WTC11 (cell line): ENCODE data around the gene PTGER1. TPM values are rescaled to one million over a fixed set of nuclear protein-coding genes. Genes with fewer than 3 reads are reported as not detected.

Experiments used
- ATAC-seq: fragments of 200-7000 bp; cut with Tn5 transposase; 2 replicates; pipeline ENCODE4 v1.10.0; 2021; ENCODE audit warnings: mild to moderate bottlenecking, moderate library complexity
- CTCF ChIA-PET: fragments of 300-600 bp; sonication (Branson Sonifier 250); formaldehyde crosslinking; loops from one replicate; lab custom pipeline; 2021; ENCODE audit warnings: antibody characterized with exemption; lab: Charles Lee
- POLR2A ChIA-PET: fragments of 350-600 bp; sonication (Branson Sonifier 250); formaldehyde crosslinking; loops from one replicate; lab custom pipeline; 2021; ENCODE audit warnings: antibody characterized with exemption; lab: Charles Lee
- DNase-seq: peaks from one replicate; pipeline ENCODE4 v3.0.0; 2021; ENCODE audit warnings: low spot score
- H3K27ac Mint-ChIP-seq: 2 replicates; pipeline ENCODE4 v1.8.0; 2021; ENCODE audit warnings: mixed read lengths
- H3K27me3 Mint-ChIP-seq: 2 replicates; pipeline ENCODE4 v1.8.0; 2021; ENCODE audit warnings: low read depth, mild to moderate bottlenecking, moderate library complexity, mixed read lengths
- H3K36me3 Mint-ChIP-seq: 2 replicates; pipeline ENCODE4 v1.8.0; 2021; ENCODE audit warnings: mixed read lengths
- H3K4me1 Mint-ChIP-seq: 2 replicates; pipeline ENCODE4 v1.8.0; 2022; ENCODE audit warnings: mixed read lengths
- H3K4me3 Mint-ChIP-seq: 2 replicates; pipeline ENCODE4 v1.8.0; 2021; ENCODE audit warnings: mild to moderate bottlenecking, moderate library complexity, mixed read lengths
- H3K9me3 Mint-ChIP-seq: 2 replicates; pipeline ENCODE4 v1.8.0; 2021; ENCODE audit warnings: mixed read lengths
- ARID4B ChIP-seq: sonication (generic); formaldehyde crosslinking; IDR thresholded peaks from 2 replicates; pipeline ENCODE4 v1.8.0; 2023; ENCODE audit warnings: missing genetic modification reagents, mild to moderate bottlenecking, borderline replicate concordance
- E2F5 ChIP-seq: sonication (generic); formaldehyde crosslinking; IDR thresholded peaks from 2 replicates; pipeline ENCODE4 v1.8.1; 2022; ENCODE audit warnings: mild to moderate bottlenecking, moderate library complexity, missing genetic modification reagents
- ELF4 ChIP-seq: sonication (generic); formaldehyde crosslinking; IDR thresholded peaks from 2 replicates; pipeline ENCODE4 v1.8.1; 2022; ENCODE audit warnings: low read depth, mild to moderate bottlenecking, moderate library complexity, missing genetic modification reagents
- ESRRA ChIP-seq: sonication (generic); formaldehyde crosslinking; IDR thresholded peaks from 2 replicates; pipeline ENCODE4 v1.8.1; 2022; ENCODE audit warnings: mild to moderate bottlenecking, missing genetic modification reagents, borderline replicate concordance
- HMGXB4 ChIP-seq: sonication (generic); formaldehyde crosslinking; IDR thresholded peaks from 2 replicates; pipeline ENCODE4 v1.8.1; 2023; ENCODE audit warnings: mild to moderate bottlenecking, moderate library complexity, missing genetic modification reagents
- NFE2L1 ChIP-seq: sonication (generic); formaldehyde crosslinking; IDR thresholded peaks from 2 replicates; pipeline ENCODE4 v1.8.1; 2023; ENCODE audit warnings: missing genetic modification reagents
- NR3C1 ChIP-seq: sonication (generic); formaldehyde crosslinking; conservative IDR thresholded peaks from 2 replicates; pipeline ENCODE4 v1.8.1; 2023; ENCODE audit warnings: low read depth, mild to moderate bottlenecking, missing genetic modification reagents
- SOX15 ChIP-seq: fragments of 250-450 bp; sonication (Bioruptor Pico); IDR thresholded peaks from 2 replicates; pipeline ENCODE4 v1.9.0; 2021; ENCODE audit warnings: mild to moderate bottlenecking
- SP1 ChIP-seq: sonication (generic); formaldehyde crosslinking; conservative IDR thresholded peaks from 2 replicates; pipeline ENCODE4 v1.8.1; 2022; ENCODE audit warnings: missing genetic modification reagents
- TCF7 ChIP-seq: sonication (generic); formaldehyde crosslinking; IDR thresholded peaks from 2 replicates; pipeline ENCODE4 v1.8.0; 2022; ENCODE audit warnings: mild to moderate bottlenecking, low read depth, missing genetic modification reagents, moderate library complexity
- TEAD1 ChIP-seq: sonication (generic); formaldehyde crosslinking; IDR thresholded peaks from 2 replicates; pipeline ENCODE4 v1.8.0; 2022; ENCODE audit warnings: mild to moderate bottlenecking, missing genetic modification reagents
- USF2 ChIP-seq: sonication (generic); formaldehyde crosslinking; IDR thresholded peaks from 2 replicates; pipeline ENCODE4 v1.8.1; 2023; ENCODE audit warnings: mild to moderate bottlenecking, missing genetic modification reagents, moderate library complexity
- ZBTB21 ChIP-seq: sonication (generic); formaldehyde crosslinking; IDR thresholded peaks from 2 replicates; pipeline ENCODE4 v1.8.1; 2023; ENCODE audit warnings: mild to moderate bottlenecking, missing genetic modification reagents, borderline replicate concordance
- ZNF232 ChIP-seq: sonication (generic); formaldehyde crosslinking; IDR thresholded peaks from 2 replicates; pipeline ENCODE4 v1.8.0; 2022; ENCODE audit warnings: mild to moderate bottlenecking, missing genetic modification reagents
- ZNF416 ChIP-seq: fragments of 250-450 bp; sonication (Bioruptor Pico); IDR thresholded peaks from 2 replicates; pipeline ENCODE4 v1.9.0; 2021; ENCODE audit warnings: mild to moderate bottlenecking, inconsistent platforms
- ZSCAN18 ChIP-seq: fragments of 250-450 bp; sonication (Bioruptor Pico); IDR thresholded peaks from 2 replicates; pipeline ENCODE4 v2.1.2; 2022; ENCODE audit warnings: mild to moderate bottlenecking, moderate library complexity
- total RNA-seq: library from RNA; stranded (reverse); gene quantifications from 3 replicates; pipeline ENCODE4 v1.2.3, GENCODE V29; 2021

The PTGER1 gene
- total RNA-seq, 1 experiment from 2014 or later, result 0.68 TPM

- TF ChIP-seq ARID4B (CRISPR knock-in tag) (peak; percentile 83), SOX15 (CRISPR knock-in tag) (no peak), ELF4 (CRISPR knock-in tag) (no peak), NR3C1 (CRISPR knock-in tag) (no peak), ZNF416 (peak; percentile 90), HMGXB4 (peak; percentile 86), TCF7 (CRISPR knock-in tag) (0 out of 2 replicates have a peak, but pooled peaks have one; percentile 33), ESRRA (no peak), NFE2L1 (no peak; the same call in 1 of the 2 replicates), USF2 (no peak), E2F5 (peak; percentile 47; the same call in 1 of the 2 replicates), SP1 (CRISPR knock-in tag) (no peak), TEAD1 (peak; percentile 78), ZSCAN18 (no peak)
Measured at GRCh38 chr19:14517840-14518505, 42.8 kb upstream of the PTGER1 start, which contains the start of gene DNAJB1 (continued).

GRCh38 chr19:14517446-14517839 lies 42.3 kb upstream of the PTGER1 start:
- H3K4me1 Mint-ChIP-seq, result peaks cover 27% of the 10 kb centered on the region
- H3K27ac Mint-ChIP-seq, result peak overlapping the region; percentile 74; the same call in 1 of the 2 replicates
- CTCF ChIA-PET, result interaction anchor here (0.9 to 3.8 kb wide), 7 partner anchors 12 to 45 kb away, joined by 3 to 34 read pairs (median 9); partner anchors contain the start of gene GIPC1

More at GRCh38 chr19:14517446-14517839, 42.3 kb upstream of the PTGER1 start:
- peaks cover 25% of the 10 kb centered on the region for H3K36me3 Mint-ChIP-seq
- H3K27me3 Mint-ChIP-seq, result no peaks in the 10 kb centered on the region
- peak overlapping the region; percentile 92 for H3K4me3 Mint-ChIP-seq
- POLR2A ChIA-PET, result interaction anchor here (1.1 to 1.5 kb wide), 5 partner anchors 13 to 39 kb away, joined by 3 to 6 read pairs (median 4); partner anchors contain the start of gene GIPC1
- no peaks in the 10 kb centered on the region for H3K9me3 Mint-ChIP-seq
- ATAC-seq (no peak), DNase-seq (no peak)
- TF ChIP-seq ZBTB21 (CRISPR knock-in tag), result no peak
- TF ChIP-seq ZNF232 (CRISPR knock-in tag), result 0 out of 2 replicates have a peak, but pooled peaks have one; percentile 12
